Progenitor cell of endocrine pancreas (in vitro differentiated cells): Measurements from ENCODE around the gene TDRD7. TPM values are rescaled to one million over a fixed set of nuclear protein-coding genes. Genes with fewer than 3 reads are reported as not detected.

Experiments used
- DNase-seq: peaks from one replicate; pipeline ENCODE4 v3.0.0; 2021; ENCODE audit warnings: low spot score; ENCODE audit not compliant: unreplicated experiment
- H3K27ac Mint-ChIP-seq: 2 replicates; pipeline ENCODE4 v1.8.0; 2021; ENCODE audit warnings: mild to moderate bottlenecking, moderate library complexity, mixed read lengths
- H3K27me3 Mint-ChIP-seq: 2 replicates; pipeline ENCODE4 v1.8.0; 2021; ENCODE audit warnings: mixed read lengths
- H3K36me3 Mint-ChIP-seq: 2 replicates; pipeline ENCODE4 v1.8.0; 2022; ENCODE audit warnings: mixed read lengths; ENCODE audit not compliant: insufficient read depth
- H3K4me1 Mint-ChIP-seq: 2 replicates; pipeline ENCODE4 v1.8.0; 2021; ENCODE audit warnings: low read depth, mixed read lengths
- H3K4me3 Mint-ChIP-seq: 2 replicates; pipeline ENCODE4 v1.8.0; 2021; ENCODE audit warnings: low read depth, mild to moderate bottlenecking, moderate library complexity, mixed read lengths
- H3K9me3 Mint-ChIP-seq: 2 replicates; pipeline ENCODE4 v1.8.0; 2021; ENCODE audit warnings: low read depth, mixed read lengths
- CTCF ChIP-seq: fragments of 200-600 bp; sonication (generic); IDR thresholded peaks from one replicate; pipeline ENCODE4 v1.5.0; 2021; ENCODE audit warnings: antibody characterized with exemption, mild to moderate bottlenecking; ENCODE audit not compliant: unreplicated experiment
- total RNA-seq: library from RNA; stranded (reverse); gene quantifications from 2 replicates; pipeline ENCODE4 v1.2.1, GENCODE V29; 2021

The TDRD7 gene
- total RNA-seq, 1 donor from 2014 or later: 14.2 TPM

DNA sequence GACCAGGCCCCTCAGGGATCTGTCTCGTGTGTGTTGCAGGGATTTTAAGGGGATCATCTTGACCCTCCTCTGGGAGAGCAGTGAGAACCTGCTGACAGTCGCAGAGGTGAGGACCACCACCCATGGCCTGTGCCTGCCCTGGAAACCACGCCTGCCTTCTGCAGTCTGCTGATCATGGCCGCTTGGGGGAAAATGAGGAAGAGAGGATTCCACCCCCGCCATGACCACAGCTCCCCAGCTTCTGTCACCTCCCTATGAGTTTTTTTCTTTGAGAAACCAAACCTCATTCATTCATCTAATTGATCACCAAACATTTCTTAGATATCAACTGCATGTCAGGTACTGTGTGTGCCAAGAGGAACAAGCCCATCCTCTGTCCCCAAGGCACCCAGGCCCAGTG, 46.3 kb upstream of the TDRD7 start:
- H3K27me3 Mint-ChIP-seq: no peaks in the 10 kb centered on the region
- DNase-seq: no peak
- H3K27ac Mint-ChIP-seq: peak overlapping the region; percentile 72
- peaks cover 23% of the 10 kb centered on the region for H3K36me3 Mint-ChIP-seq
- H3K9me3 Mint-ChIP-seq: peaks cover 13% of the 10 kb centered on the region
- H3K4me1 Mint-ChIP-seq: no peaks in the 10 kb centered on the region
- no peak for TF ChIP-seq CTCF
- H3K4me3 Mint-ChIP-seq: no peak overlapping the region

- Mint-ChIP-seq H3K27ac (no peak overlapping the region), H3K27me3 (no peaks in the 10 kb centered on the region), H3K9me3 (peaks cover 16% of the 10 kb centered on the region), H3K36me3 (peaks cover 26% of the 10 kb centered on the region), H3K4me1 (no peaks in the 10 kb centered on the region), H3K4me3 (no peak overlapping the region)
- DNase-seq: no peak
- no peak for TF ChIP-seq CTCF
Observed at GRCh38 chr9:97366476-97366875, 45.4 kb upstream of the TDRD7 start.

GRCh38 chr9:97366889-97367288, 45.0 kb upstream of the TDRD7 start:
- DNase-seq: no peak
- Mint-ChIP-seq H3K4me3 (no peak overlapping the region), H3K27ac (no peak overlapping the region), H3K36me3 (peaks cover 29% of the 10 kb centered on the region), H3K4me1 (no peaks in the 10 kb centered on the region), H3K9me3 (peaks cover 16% of the 10 kb centered on the region), H3K27me3 (no peaks in the 10 kb centered on the region)
- no peak for TF ChIP-seq CTCF

DNA sequence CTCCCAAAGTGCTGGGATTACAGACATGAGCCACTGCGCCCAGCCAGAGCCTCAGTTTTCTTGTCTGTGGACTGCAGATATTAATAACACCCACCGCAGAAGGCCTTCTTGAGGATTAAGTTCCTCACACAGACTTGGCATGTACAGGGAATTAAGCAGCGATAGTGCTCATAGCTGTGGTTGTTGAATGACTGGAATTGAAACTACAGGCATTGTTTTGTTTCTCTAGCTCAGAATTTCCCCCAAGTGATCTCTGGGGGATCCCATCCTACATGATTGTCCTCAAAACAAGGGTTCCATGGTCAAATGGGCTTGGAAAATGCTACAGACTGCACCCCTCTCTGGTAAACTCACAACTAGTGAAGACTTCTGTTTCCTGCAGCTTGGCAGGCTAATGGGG, 44.2 kb upstream of the TDRD7 start:
- H3K36me3 Mint-ChIP-seq: peaks cover 30% of the 10 kb centered on the region
- TF ChIP-seq CTCF: no peak
- H3K27me3 Mint-ChIP-seq: no peaks in the 10 kb centered on the region
- no peak overlapping the region for H3K27ac Mint-ChIP-seq
- no peaks in the 10 kb centered on the region for H3K4me1 Mint-ChIP-seq
- H3K4me3 Mint-ChIP-seq: no peak overlapping the region
- peaks cover 16% of the 10 kb centered on the region for H3K9me3 Mint-ChIP-seq
- no peak for DNase-seq

DNA sequence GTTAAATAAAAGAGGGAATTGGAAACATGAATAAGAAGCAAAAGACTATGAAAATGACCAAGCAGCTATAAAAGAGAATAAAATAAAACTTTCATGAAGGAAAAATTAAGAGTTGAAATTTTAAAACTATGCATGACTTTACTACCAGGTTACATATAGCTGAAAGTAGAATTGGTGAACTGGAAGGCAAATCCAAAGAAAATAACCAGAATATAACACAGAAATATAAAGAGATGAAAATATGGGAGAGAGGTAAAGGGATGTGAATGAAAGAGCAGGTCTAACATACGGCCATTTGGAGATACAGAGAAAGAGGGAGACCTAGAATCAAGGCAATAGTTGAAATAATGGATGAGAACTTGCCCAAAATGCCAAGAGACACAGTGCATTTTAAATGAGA, 42.9 kb upstream of the TDRD7 start:
- no peak for TF ChIP-seq CTCF
- Mint-ChIP-seq H3K4me3 (no peak overlapping the region), H3K27ac (no peak overlapping the region), H3K27me3 (no peaks in the 10 kb centered on the region), H3K4me1 (no peaks in the 10 kb centered on the region), H3K9me3 (peaks cover 16% of the 10 kb centered on the region), H3K36me3 (peaks cover 30% of the 10 kb centered on the region)
- DNase-seq: no peak
